ENCODE results near the gene SCNN1G.

- TF ChIP-seq CTCF (conservative IDR thresholded peaks at IDR 0.05; ENCODE audit: low read length) = no peak
- no peak for TF ChIP-seq EZH2phosphoT487 (IDR thresholded peaks at IDR 0.05; ENCODE audit: borderline replicate concordance, low read depth, low read length)
These were observed 33.9 kb upstream of the SCNN1G start for GRCh38 chr16:23148513-23149266.

Measured in OCI-LY7 (cell line).